ENCODE measurements around the gene RSBN1L.
A peak's percentile ranks its signal among the peaks of the same experiment; 100 is the strongest.

Gene RSBN1L

GRCh38 chr7:77797734-77798393 is 101.6 kb downstream of the RSBN1L start:
- Histone ChIP-seq H4K8ac (ENCODE audit: low read depth, low read length) (no peak overlapping the region), H3K79me1 (ENCODE audit: low read length) (peaks cover 9% of the 10 kb centered on the region), H3K4me2 (ENCODE audit: low read length) (peak overlapping the region; percentile 93), H2BK5ac (ENCODE audit: low read length) (peak overlapping the region; percentile 42), H3K4me1 (ENCODE audit: control insufficient read depth, low read depth, low read length) (peaks cover 9% of the 10 kb centered on the region), H3K27me3 (ENCODE audit: insufficient read depth, low read length, poor library complexity) (no peaks in the 10 kb centered on the region), H3K4ac (ENCODE audit: low read depth, low read length) (no peak overlapping the region), H2BK15ac (replicated peaks; ENCODE audit: low read depth) (no peak overlapping the region), H2BK120ac (ENCODE audit: low read depth, low read length) (no peak overlapping the region), H3K23ac (ENCODE audit: low read length) (peak overlapping the region; percentile 91), H3K27ac (ENCODE audit: low read depth, low read length) (peak overlapping the region; percentile 83), H3K9ac (ENCODE audit: low read length) (peak overlapping the region; percentile 96), H2AK5ac (ENCODE audit: low read length) (no peak overlapping the region), H3K36me3 (ENCODE audit: control insufficient read depth, insufficient read depth, low read length) (no peaks in the 10 kb centered on the region), H4K5ac (ENCODE audit: low read length) (no peak overlapping the region), H3K18ac (ENCODE audit: low read length) (peak overlapping the region; percentile 80), H3K79me2 (ENCODE audit: control insufficient read depth, insufficient read depth, low read length) (peaks cover 11% of the 10 kb centered on the region), H3K56ac (ENCODE audit: low read length) (peak overlapping the region; percentile 98), H3K4me3 (ENCODE audit: low read length) (peak overlapping the region; percentile 96)
- no CpG with 5 or more reads among the region's 35 CpGs for WGBS (ENCODE audit: extremely low coverage, insufficient coverage, low lambda C conversion rate)
- DNase-seq, result no peak

- no peak within 1 kb of the TSS for H4K8ac ChIP-seq (ENCODE audit: low read depth, low read length)
- H3K79me1 ChIP-seq (ENCODE audit: low read length), result peaks cover 9% of the 10 kb centered on the region
- H3K36me3 ChIP-seq (ENCODE audit: control insufficient read depth, insufficient read depth, low read length), result no peaks in the 10 kb centered on the region
- DNase-seq, result peak; percentile 100
- no peaks in the 10 kb centered on the region for H3K27me3 ChIP-seq (ENCODE audit: insufficient read depth, low read length, poor library complexity)
- H3K9ac ChIP-seq (ENCODE audit: low read length), result peak within 1 kb of the TSS; percentile 96
- no peak within 1 kb of the TSS for H2AK5ac ChIP-seq (ENCODE audit: low read length)
- H2BK120ac ChIP-seq (ENCODE audit: low read depth, low read length), result no peak within 1 kb of the TSS
- peak within 1 kb of the TSS; percentile 96 for H3K4me3 ChIP-seq (ENCODE audit: low read length)
- no peak within 1 kb of the TSS for H4K5ac ChIP-seq (ENCODE audit: low read length)
- H3K79me2 ChIP-seq (ENCODE audit: control insufficient read depth, insufficient read depth, low read length), result peaks cover 11% of the 10 kb centered on the region
- peak within 1 kb of the TSS; percentile 98 for H3K56ac ChIP-seq (ENCODE audit: low read length)
- no peak within 1 kb of the TSS for H2BK15ac ChIP-seq (replicated peaks; ENCODE audit: low read depth)
- H2BK5ac ChIP-seq (ENCODE audit: low read length), result peak within 1 kb of the TSS; percentile 42
- H3K4me1 ChIP-seq (ENCODE audit: control insufficient read depth, low read depth, low read length), result peaks cover 9% of the 10 kb centered on the region
- WGBS (ENCODE audit: extremely low coverage, insufficient coverage, low lambda C conversion rate), result no CpG with 5 or more reads among the region's 61 CpGs
- H3K23ac ChIP-seq (ENCODE audit: low read length), result peak within 1 kb of the TSS; percentile 91
- peak within 1 kb of the TSS; percentile 80 for H3K18ac ChIP-seq (ENCODE audit: low read length)
- H3K27ac ChIP-seq (ENCODE audit: low read depth, low read length), result peak within 1 kb of the TSS; percentile 83
- peak within 1 kb of the TSS; percentile 93 for H3K4me2 ChIP-seq (ENCODE audit: low read length)
- H3K4ac ChIP-seq (ENCODE audit: low read depth, low read length), result no peak within 1 kb of the TSS
These were observed 102.3 kb downstream of the RSBN1L start, which contains the start of the genes PHTF2 and TMEM60 for GRCh38 chr7:77798394-77799077. Gene PHTF2 (plus strand): TSS chr7:77798773. Gene TMEM60 (minus strand): TSS chr7:77798434. CDS start chr7:77794373, 4,061 bp downstream.

GRCh38 chr7:77799078-77799964 is 103.1 kb downstream of the RSBN1L start:
- DNase-seq, result peak; percentile 62
- peak overlapping the region; percentile 25 for H2BK5ac ChIP-seq (ENCODE audit: low read length)
- no CpG with 5 or more reads among the region's 55 CpGs for WGBS (ENCODE audit: extremely low coverage, insufficient coverage, low lambda C conversion rate)
- no peak overlapping the region for H4K5ac ChIP-seq (ENCODE audit: low read length)
- H3K79me1 ChIP-seq (ENCODE audit: low read length), result peaks cover 9% of the 10 kb centered on the region
- peak overlapping the region; percentile 79 for H3K27ac ChIP-seq (ENCODE audit: low read depth, low read length)
- no peak overlapping the region for H4K8ac ChIP-seq (ENCODE audit: low read depth, low read length)
- H3K4me1 ChIP-seq (ENCODE audit: control insufficient read depth, low read depth, low read length), result peaks cover 9% of the 10 kb centered on the region
- H3K36me3 ChIP-seq (ENCODE audit: control insufficient read depth, insufficient read depth, low read length), result no peaks in the 10 kb centered on the region
- no peak overlapping the region for H3K23ac ChIP-seq (ENCODE audit: low read length)
- H3K4ac ChIP-seq (ENCODE audit: low read depth, low read length), result no peak overlapping the region
- peak overlapping the region; percentile 85 for H3K9ac ChIP-seq (ENCODE audit: low read length)
- peak overlapping the region; percentile 92 for H3K56ac ChIP-seq (ENCODE audit: low read length)
- H2AK5ac ChIP-seq (ENCODE audit: low read length), result no peak overlapping the region
- peak overlapping the region; percentile 88 for H3K4me2 ChIP-seq (ENCODE audit: low read length)
- no peak overlapping the region for H2BK15ac ChIP-seq (replicated peaks; ENCODE audit: low read depth)
- H3K4me3 ChIP-seq (ENCODE audit: low read length), result peak overlapping the region; percentile 78
- H3K18ac ChIP-seq (ENCODE audit: low read length), result peak overlapping the region; percentile 26
- H3K27me3 ChIP-seq (ENCODE audit: insufficient read depth, low read length, poor library complexity), result no peaks in the 10 kb centered on the region
- peaks cover 11% of the 10 kb centered on the region for H3K79me2 ChIP-seq (ENCODE audit: control insufficient read depth, insufficient read depth, low read length)
- no peak overlapping the region for H2BK120ac ChIP-seq (ENCODE audit: low read depth, low read length)

- Histone ChIP-seq H2BK5ac (ENCODE audit: low read length) (no peak overlapping the region), H3K18ac (ENCODE audit: low read length) (no peak overlapping the region), H3K4ac (ENCODE audit: low read depth, low read length) (no peak overlapping the region), H2BK120ac (ENCODE audit: low read depth, low read length) (no peak overlapping the region), H3K4me3 (ENCODE audit: low read length) (no peak overlapping the region), H3K56ac (ENCODE audit: low read length) (peak overlapping the region; percentile 2), H4K5ac (ENCODE audit: low read length) (no peak overlapping the region), H4K8ac (ENCODE audit: low read depth, low read length) (no peak overlapping the region), H3K27me3 (ENCODE audit: insufficient read depth, low read length, poor library complexity) (no peaks in the 10 kb centered on the region), H2AK5ac (ENCODE audit: low read length) (no peak overlapping the region), H3K23ac (ENCODE audit: low read length) (no peak overlapping the region), H3K27ac (ENCODE audit: low read depth, low read length) (no peak overlapping the region), H3K4me2 (ENCODE audit: low read length) (no peak overlapping the region), H3K36me3 (ENCODE audit: control insufficient read depth, insufficient read depth, low read length) (no peaks in the 10 kb centered on the region), H2BK15ac (replicated peaks; ENCODE audit: low read depth) (no peak overlapping the region), H3K9ac (ENCODE audit: low read length) (peak overlapping the region; percentile 8), H3K79me2 (ENCODE audit: control insufficient read depth, insufficient read depth, low read length) (peaks cover 11% of the 10 kb centered on the region), H3K79me1 (ENCODE audit: low read length) (peaks cover 9% of the 10 kb centered on the region), H3K4me1 (ENCODE audit: control insufficient read depth, low read depth, low read length) (peaks cover 9% of the 10 kb centered on the region)
- DNase-seq, result no peak
- no CpG with 5 or more reads among the region's 4 CpGs for WGBS (ENCODE audit: extremely low coverage, insufficient coverage, low lambda C conversion rate)
These were observed 103.9 kb downstream of the RSBN1L start for GRCh38 chr7:77800158-77800557.

- H3K18ac ChIP-seq (ENCODE audit: low read length), result no peak overlapping the region
- H2BK5ac ChIP-seq (ENCODE audit: low read length), result no peak overlapping the region
- H3K56ac ChIP-seq (ENCODE audit: low read length), result no peak overlapping the region
- no peak overlapping the region for H2BK15ac ChIP-seq (replicated peaks; ENCODE audit: low read depth)
- no peaks in the 10 kb centered on the region for H3K36me3 ChIP-seq (ENCODE audit: control insufficient read depth, insufficient read depth, low read length)
- no peak overlapping the region for H3K9ac ChIP-seq (ENCODE audit: low read length)
- no peak overlapping the region for H3K4ac ChIP-seq (ENCODE audit: low read depth, low read length)
- H3K79me1 ChIP-seq (ENCODE audit: low read length), result peaks cover 9% of the 10 kb centered on the region
- no peak overlapping the region for H4K5ac ChIP-seq (ENCODE audit: low read length)
- no peaks in the 10 kb centered on the region for H3K27me3 ChIP-seq (ENCODE audit: insufficient read depth, low read length, poor library complexity)
- H3K27ac ChIP-seq (ENCODE audit: low read depth, low read length), result no peak overlapping the region
- H3K4me3 ChIP-seq (ENCODE audit: low read length), result no peak overlapping the region
- peaks cover 11% of the 10 kb centered on the region for H3K79me2 ChIP-seq (ENCODE audit: control insufficient read depth, insufficient read depth, low read length)
- H2AK5ac ChIP-seq (ENCODE audit: low read length), result no peak overlapping the region
- H3K4me2 ChIP-seq (ENCODE audit: low read length), result no peak overlapping the region
- DNase-seq, result no peak
- H4K8ac ChIP-seq (ENCODE audit: low read depth, low read length), result no peak overlapping the region
- H2BK120ac ChIP-seq (ENCODE audit: low read depth, low read length), result no peak overlapping the region
- H3K23ac ChIP-seq (ENCODE audit: low read length), result no peak overlapping the region
- no CpG with 5 or more reads among the region's 2 CpGs for WGBS (ENCODE audit: extremely low coverage, insufficient coverage, low lambda C conversion rate)
- H3K4me1 ChIP-seq (ENCODE audit: control insufficient read depth, low read depth, low read length), result peaks cover 9% of the 10 kb centered on the region
These were observed 104.5 kb downstream of the RSBN1L start for GRCh38 chr7:77800730-77801129.
